Esophagus muscularis mucosa (tissue), 4 donors: Measurements from ENCODE around the gene ADPRHL1.

Experiments used
- CTCF ChIP-seq, 3 experiments: fragments of 200-600 bp in 2 of 3; fragments of 450-650 bp in 1 of 3; sonication (generic) in 2 of 3; IDR thresholded peaks; one replicate each; pipeline ENCODE4 v1.5.1; 2017 to 2019; ENCODE audit warnings: antibody characterized with exemption in 3 of 3, mild to moderate bottlenecking in 2 of 3, moderate library complexity in 1 of 3
- EP300 ChIP-seq: sonication (generic); formaldehyde crosslinking; IDR thresholded peaks from one replicate; pipeline ENCODE4 v1.6.1; 2017; ENCODE audit warnings: antibody characterized with exemption
- POLR2A ChIP-seq: fragments of 450-650 bp; IDR thresholded peaks from one replicate; pipeline ENCODE4 v1.6.1; 2017; ENCODE audit warnings: antibody characterized with exemption, moderate library complexity, mild to moderate bottlenecking, low read depth
- POLR2AphosphoS5 ChIP-seq, 2 donors: sonication (generic); formaldehyde crosslinking; IDR thresholded peaks; one replicate each; pipeline ENCODE4 v1.6.1; 2017; ENCODE audit warnings: antibody characterized with exemption in 2 of 2

GRCh38 chr13:113431171-113431570 is 22.1 kb downstream of the ADPRHL1 start:
- no peak for TF ChIP-seq CTCF (IDR thresholded peaks at IDR 0.05)
- no peak for TF ChIP-seq POLR2A
- no peak for TF ChIP-seq EP300
- TF ChIP-seq POLR2AphosphoS5 (IDR thresholded peaks at IDR 0.05): no peak
